K562 (cell line): ENCODE measurements around the gene MAP4. TPM values are rescaled to one million over a fixed set of nuclear protein-coding genes. Genes with fewer than 3 reads are reported as not detected.

Experiments
- CBX1 ChIP-seq: sonication (generic); IDR thresholded peaks from 2 replicates; pipeline ENCODE4 v1.6.1; 2016; ENCODE audit warnings: antibody characterized with exemption, low read depth, mild to moderate bottlenecking
- CHD7 ChIP-seq: fragments of 200-600 bp; sonication (generic); IDR thresholded peaks from one replicate; pipeline ENCODE4 v1.6.1; 2012; ENCODE audit warnings: mild to moderate bottlenecking, low read depth, low read length, inconsistent platforms
- COPS2 ChIP-seq: fragments of 450-650 bp; conservative IDR thresholded peaks from 2 replicates; pipeline ENCODE4 v1.6.1; 2016; ENCODE audit warnings: mild to moderate bottlenecking, moderate library complexity
- HES1 ChIP-seq: fragments of 450-650 bp; IDR thresholded peaks from 2 replicates; pipeline ENCODE4 v1.6.1; 2016; ENCODE audit warnings: low read depth, mild to moderate bottlenecking, moderate library complexity
- KAT2B ChIP-seq: IDR thresholded peaks from one replicate; pipeline ENCODE4 v1.6.1; 2012; ENCODE audit warnings: low read depth, mild to moderate bottlenecking, control low read depth, inconsistent platforms, low read length, moderate library complexity
- MCM7 ChIP-seq, 2 experiments: fragments of 450-650 bp; IDR thresholded peaks; 2 replicates each; pipeline ENCODE4 v1.6.1; 2016 to 2018
- MLX ChIP-seq, 2 experiments: fragments of 450-650 bp in 1 of 2; sonication (generic) in 1 of 2; formaldehyde crosslinking; conservative IDR thresholded peaks; 2 replicates each; pipeline versions ENCODE4 v1.4.0 to v1.8.1; 2020 to 2022; ENCODE audit warnings: mild to moderate bottlenecking in 1 of 2, missing genetic modification reagents in 1 of 2
- NCOR1 ChIP-seq: fragments of 450-650 bp; IDR thresholded peaks from 2 replicates; pipeline ENCODE4 v1.6.1; 2016; ENCODE audit warnings: mild to moderate bottlenecking, moderate library complexity
- PKNOX1 ChIP-seq: fragments of 450-650 bp; IDR thresholded peaks from 2 replicates; pipeline ENCODE4 v1.6.1; 2016
- RFX1 ChIP-seq: fragments of 450-650 bp; IDR thresholded peaks from 2 replicates; pipeline ENCODE4 v1.6.1; 2016; ENCODE audit warnings: mild to moderate bottlenecking, moderate library complexity
- SMARCA4 ChIP-seq: fragments of 450-650 bp; IDR thresholded peaks from 2 replicates; pipeline ENCODE4 v1.6.1; 2016
- SMARCE1 ChIP-seq: fragments of 450-650 bp; IDR thresholded peaks from 2 replicates; pipeline ENCODE4 v1.7.1; 2016; ENCODE audit warnings: mild to moderate bottlenecking
- TAF15 ChIP-seq: fragments of 200-400 bp; formaldehyde crosslinking; IDR thresholded peaks from 2 replicates; pipeline ENCODE4 v1.6.1; 2017; ENCODE audit warnings: mild to moderate bottlenecking, low read depth, low read length, moderate library complexity
- TEAD1 ChIP-seq, 2 experiments: fragments of 450-650 bp in 1 of 2; sonication (generic) in 1 of 2; formaldehyde crosslinking; IDR thresholded peaks; 2 replicates each; pipeline versions ENCODE4 v1.4.0 to v1.8.0; 2020 to 2022; ENCODE audit warnings: mild to moderate bottlenecking in 2 of 2, missing genetic modification reagents in 1 of 2
- ZFP36 ChIP-seq: fragments of 150-350 bp; IDR thresholded peaks from 2 replicates; pipeline ENCODE4 v1.6.1; 2018; ENCODE audit warnings: low read length, low read depth; ENCODE audit not compliant: partially characterized antibody
- polyA plus RNA-seq, 8 experiments: library from polyadenylated mRNA; depleted of rRNA in 4 of 8; stranded (reverse) in 5 of 8; unstranded in 3 of 8; fragments of >200 nt; fragmentation: Nextera tagmentation in 2 of 8; fragmentation: Illumina TruSeq in 1 of 8; extraction: Ambion mirVana in 2 of 8; extraction: Trizol in 1 of 8; gene quantifications; 2 replicates each; pipeline versions ENCODE4 v1.2.1 to v1.2.3, GENCODE V29; 2011 to 2014; ENCODE audit warnings: inconsistent platforms in 1 of 8, missing spikeins in 1 of 8
- total RNA-seq, 7 experiments: library from RNA; depleted of rRNA in 6 of 7; stranded (reverse); fragments of >200 nt in 6 of 7; fragmentation: Illumina TruSeq in 2 of 7; extraction: Trizol in 2 of 7; gene quantifications; 2 replicates each; pipeline versions ENCODE4 v1.2.1 to v1.2.3, GENCODE V29; 2011 to 2021; ENCODE audit warnings: low replicate concordance in 1 of 7

Gene MAP4
- total and polyA plus RNA-seq, 9 of the 15 experiments (the other 6 are each of a cell fraction or from before 2014, with no cell fraction given) = 13.3 to 141 (median 36.8) TPM

GRCh38 chr3:47871389-47871788 is 144.8 kb downstream of the MAP4 start (continued):
- TF ChIP-seq CHD7 = no peak
- TF ChIP-seq SMARCE1 = no peak
- no peak for TF ChIP-seq MCM7 (IDR thresholded peaks at IDR 0.05)
- no peak for TF ChIP-seq TEAD1 (CRISPR knock-in tag; IDR thresholded peaks at IDR 0.05)
- no peak for TF ChIP-seq KAT2B
- TF ChIP-seq MLX (CRISPR knock-in tag; conservative IDR thresholded peaks at IDR 0.05) = no peak
- TF ChIP-seq RFX1 = peak; percentile 29
- TF ChIP-seq HES1 = peak; percentile 46; the same call in 1 of the 2 replicates
- TF ChIP-seq COPS2 = no peak
- no peak for TF ChIP-seq TAF15
- TF ChIP-seq CBX1 = no peak
- peak; percentile 42; the same call in 1 of the 2 replicates for TF ChIP-seq SMARCA4
- no peak for TF ChIP-seq ZFP36
- TF ChIP-seq PKNOX1 = peak; percentile 47; the same call in 1 of the 2 replicates
- peak; percentile 33; the same call in 1 of the 2 replicates for TF ChIP-seq NCOR1
